Skeletal muscle satellite cell (primary cell): ENCODE measurements around the gene CLEC16A. TPM values are rescaled to one million over a fixed set of nuclear protein-coding genes. Genes with fewer than 3 reads are reported as not detected.

Experiments
- H3K27me3 ChIP-seq: 2 replicates; pipeline ENCODE4 v1.7.0; 2013; ENCODE audit warnings: low read length; ENCODE audit not compliant: control insufficient read depth, insufficient read depth
- H3K36me3 ChIP-seq: 2 replicates; pipeline ENCODE4 v1.7.0; 2013; ENCODE audit warnings: mild to moderate bottlenecking, control low read depth, low read length; ENCODE audit not compliant: insufficient read depth
- H3K4me1 ChIP-seq: 2 replicates; pipeline ENCODE4 v1.7.0; 2013; ENCODE audit warnings: low read length; ENCODE audit not compliant: control insufficient read depth, insufficient read depth
- H3K4me2 ChIP-seq: 2 replicates; pipeline ENCODE4 v1.7.0; 2013; ENCODE audit warnings: mild to moderate bottlenecking, low read length
- H3K4me3 ChIP-seq: 2 replicates; pipeline ENCODE4 v1.7.0; 2013; ENCODE audit warnings: low read length
- H3K9ac ChIP-seq: 2 replicates; pipeline ENCODE4 v1.7.0; 2013; ENCODE audit warnings: mild to moderate bottlenecking, low read depth, low read length, moderate library complexity
- H3K9me3 ChIP-seq: replicated peaks from 2 replicates; pipeline ENCODE4 v1.7.0; 2013; ENCODE audit warnings: mild to moderate bottlenecking, control low read depth, low read length
- total RNA-seq: library from RNA; depleted of rRNA; stranded (reverse); fragments of >200 nt; gene quantifications from 2 replicates; pipeline ENCODE4 v1.2.3, GENCODE V29; 2012; rRNA removed

Gene CLEC16A, protein sequence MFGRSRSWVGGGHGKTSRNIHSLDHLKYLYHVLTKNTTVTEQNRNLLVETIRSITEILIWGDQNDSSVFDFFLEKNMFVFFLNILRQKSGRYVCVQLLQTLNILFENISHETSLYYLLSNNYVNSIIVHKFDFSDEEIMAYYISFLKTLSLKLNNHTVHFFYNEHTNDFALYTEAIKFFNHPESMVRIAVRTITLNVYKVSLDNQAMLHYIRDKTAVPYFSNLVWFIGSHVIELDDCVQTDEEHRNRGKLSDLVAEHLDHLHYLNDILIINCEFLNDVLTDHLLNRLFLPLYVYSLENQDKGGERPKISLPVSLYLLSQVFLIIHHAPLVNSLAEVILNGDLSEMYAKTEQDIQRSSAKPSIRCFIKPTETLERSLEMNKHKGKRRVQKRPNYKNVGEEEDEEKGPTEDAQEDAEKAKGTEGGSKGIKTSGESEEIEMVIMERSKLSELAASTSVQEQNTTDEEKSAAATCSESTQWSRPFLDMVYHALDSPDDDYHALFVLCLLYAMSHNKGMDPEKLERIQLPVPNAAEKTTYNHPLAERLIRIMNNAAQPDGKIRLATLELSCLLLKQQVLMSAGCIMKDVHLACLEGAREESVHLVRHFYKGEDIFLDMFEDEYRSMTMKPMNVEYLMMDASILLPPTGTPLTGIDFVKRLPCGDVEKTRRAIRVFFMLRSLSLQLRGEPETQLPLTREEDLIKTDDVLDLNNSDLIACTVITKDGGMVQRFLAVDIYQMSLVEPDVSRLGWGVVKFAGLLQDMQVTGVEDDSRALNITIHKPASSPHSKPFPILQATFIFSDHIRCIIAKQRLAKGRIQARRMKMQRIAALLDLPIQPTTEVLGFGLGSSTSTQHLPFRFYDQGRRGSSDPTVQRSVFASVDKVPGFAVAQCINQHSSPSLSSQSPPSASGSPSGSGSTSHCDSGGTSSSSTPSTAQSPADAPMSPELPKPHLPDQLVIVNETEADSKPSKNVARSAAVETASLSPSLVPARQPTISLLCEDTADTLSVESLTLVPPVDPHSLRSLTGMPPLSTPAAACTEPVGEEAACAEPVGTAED
- total RNA-seq, result 12.7 TPM in 2 replicates

DNA sequence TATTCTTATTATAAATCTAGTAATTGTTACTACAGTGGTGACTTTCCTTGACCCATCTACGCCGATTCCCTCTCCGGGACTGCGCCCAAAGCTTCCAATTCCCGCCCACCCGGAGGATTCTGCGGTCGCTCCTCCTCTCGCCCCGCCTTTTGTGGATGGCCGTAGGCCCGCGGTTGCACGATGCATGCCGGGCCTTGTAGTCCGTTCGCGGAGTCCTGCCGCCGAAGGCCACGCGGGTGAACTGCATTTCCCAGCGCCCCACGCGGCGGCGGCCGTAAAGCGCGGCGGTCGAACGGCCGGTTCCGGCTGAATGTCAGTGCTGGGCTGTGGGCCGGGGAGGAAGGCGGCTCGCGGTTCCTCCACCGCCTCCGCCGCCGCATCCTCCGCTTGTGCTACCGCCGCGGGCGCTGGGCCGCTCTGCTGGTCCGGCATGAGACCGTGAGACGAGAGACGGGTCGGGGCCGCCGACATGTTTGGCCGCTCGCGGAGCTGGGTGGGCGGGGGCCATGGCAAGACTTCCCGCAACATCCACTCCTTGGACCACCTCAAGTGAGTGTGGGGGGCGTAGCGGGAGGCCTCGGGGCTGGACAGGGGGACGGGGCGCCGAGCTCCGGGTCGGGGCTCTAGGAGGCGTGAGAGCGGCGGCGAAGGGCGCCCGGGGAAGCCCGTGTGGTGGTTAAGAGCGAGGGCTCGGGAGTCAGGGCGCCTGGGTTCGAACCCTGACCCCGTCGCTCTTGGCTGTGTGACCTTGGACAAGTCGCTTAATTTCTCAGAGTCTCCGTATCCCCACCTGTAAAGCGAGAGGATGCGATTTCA, at the start of gene CLEC16A:
Gene CLEC16A, plus strand, starts transcription at position 316 of the 816 bp plus-strand sequence. Its CDS starts 154 bp downstream, at position 470.
- H3K4me1 ChIP-seq, result peaks cover 54% of the 10 kb centered on the region
- H3K9me3 ChIP-seq, result no peaks in the 10 kb centered on the region
- H3K4me2 ChIP-seq, result peak within 1 kb of the TSS; percentile 97

DNA sequence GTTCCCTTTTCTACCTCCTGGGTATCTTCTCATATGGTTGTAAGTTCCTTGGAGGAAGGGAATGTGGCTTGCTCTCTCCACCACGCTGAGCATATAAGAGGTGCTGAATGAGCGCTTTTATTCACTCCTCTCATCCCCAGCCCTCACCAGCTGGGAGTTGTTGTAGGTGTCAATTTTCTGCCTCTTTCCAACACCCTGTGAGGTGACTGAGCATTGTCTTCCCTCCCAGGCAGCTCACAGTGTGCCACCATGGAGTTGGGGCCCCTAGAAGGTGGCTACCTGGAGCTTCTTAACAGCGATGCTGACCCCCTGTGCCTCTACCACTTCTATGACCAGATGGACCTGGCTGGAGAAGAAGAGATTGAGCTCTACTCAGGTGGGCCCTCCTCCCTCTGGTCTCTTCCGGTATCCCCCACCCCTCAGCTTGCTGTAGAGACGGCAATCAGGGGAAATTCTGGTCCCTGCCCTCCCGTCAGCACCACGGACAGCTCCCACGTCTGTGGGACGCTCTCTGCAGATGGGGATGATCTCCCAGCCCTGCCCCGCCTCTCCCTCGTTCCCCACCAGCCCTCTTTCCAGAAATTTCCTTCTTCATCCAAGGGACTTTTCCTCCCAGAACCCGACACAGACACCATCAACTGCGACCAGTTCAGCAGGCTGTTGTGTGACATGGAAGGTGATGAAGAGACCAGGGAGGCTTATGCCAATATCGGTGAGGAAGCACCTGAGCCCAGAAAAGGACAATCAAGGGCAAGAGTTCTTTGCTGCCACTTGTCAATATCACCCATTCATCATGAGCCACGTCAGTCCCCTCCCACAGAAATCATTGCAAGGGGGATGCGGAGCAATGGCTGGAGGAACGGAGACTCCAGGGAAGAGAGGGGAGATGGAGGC, 49.1 kb upstream of the CLEC16A start:
- Histone ChIP-seq H3K36me3 (no peaks in the 10 kb centered on the region), H3K27me3 (peaks cover 27% of the 10 kb centered on the region), H3K9ac (no peak overlapping the region), H3K4me3 (no peak overlapping the region), H3K4me1 (no peaks in the 10 kb centered on the region), H3K4me2 (no peak overlapping the region), H3K9me3 (no peaks in the 10 kb centered on the region)

More for the DNA sequence above, at the start of gene CLEC16A:
- Histone ChIP-seq H3K36me3 (peaks cover 7% of the 10 kb centered on the region), H3K27me3 (no peaks in the 10 kb centered on the region), H3K9ac (peak within 1 kb of the TSS; percentile 90), H3K4me3 (peak within 1 kb of the TSS; percentile 93)

GRCh38 chr16:10896165-10896564, 48.2 kb upstream of the CLEC16A start:
- Histone ChIP-seq H3K4me1 (no peaks in the 10 kb centered on the region), H3K9me3 (no peaks in the 10 kb centered on the region), H3K4me3 (no peak overlapping the region), H3K36me3 (no peaks in the 10 kb centered on the region), H3K9ac (no peak overlapping the region), H3K4me2 (no peak overlapping the region), H3K27me3 (peaks cover 24% of the 10 kb centered on the region)

DNA sequence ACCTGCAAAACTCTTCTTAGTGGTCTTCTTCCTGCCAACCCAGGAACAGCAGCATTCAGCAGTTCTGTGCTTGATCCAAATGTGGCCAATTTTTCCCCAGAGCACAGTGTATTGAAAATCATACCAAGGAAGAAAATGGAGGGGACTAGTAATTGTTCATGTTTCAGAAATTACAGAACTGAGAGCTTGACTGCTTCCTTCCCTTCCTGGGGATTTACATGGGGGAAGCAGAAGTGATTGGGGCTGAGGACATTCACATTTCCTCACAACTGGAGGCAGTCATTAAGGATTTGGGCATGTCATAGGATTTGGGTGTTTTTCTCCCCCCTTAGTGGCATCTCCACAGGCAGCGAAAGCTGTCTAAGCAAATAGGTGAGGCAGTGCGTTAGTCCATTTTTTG, 47.6 kb upstream of the CLEC16A start:
- Histone ChIP-seq H3K9ac (no peak overlapping the region), H3K9me3 (no peaks in the 10 kb centered on the region), H3K4me1 (no peaks in the 10 kb centered on the region), H3K4me3 (no peak overlapping the region), H3K4me2 (no peak overlapping the region), H3K36me3 (no peaks in the 10 kb centered on the region), H3K27me3 (peaks cover 27% of the 10 kb centered on the region)

- Histone ChIP-seq H3K27me3 (peaks cover 31% of the 10 kb centered on the region), H3K4me1 (no peaks in the 10 kb centered on the region), H3K9me3 (no peaks in the 10 kb centered on the region), H3K4me2 (no peak overlapping the region), H3K4me3 (no peak overlapping the region), H3K9ac (no peak overlapping the region), H3K36me3 (no peaks in the 10 kb centered on the region)
Measured at GRCh38 chr16:10897134-10897533, 47.2 kb upstream of the CLEC16A start.

- H3K4me1 ChIP-seq, result no peaks in the 10 kb centered on the region
- H3K36me3 ChIP-seq, result no peaks in the 10 kb centered on the region
- H3K9me3 ChIP-seq, result peaks cover 2% of the 10 kb centered on the region
Measured at GRCh38 chr16:10902999-10903398, 41.4 kb upstream of the CLEC16A start.

GRCh38 chr16:10906482-10906881, 37.9 kb upstream of the CLEC16A start:
- Histone ChIP-seq H3K4me1 (no peaks in the 10 kb centered on the region), H3K9me3 (peaks cover 2% of the 10 kb centered on the region), H3K36me3 (no peaks in the 10 kb centered on the region), H3K27me3 (peaks cover 34% of the 10 kb centered on the region), H3K9ac (no peak overlapping the region), H3K4me3 (no peak overlapping the region), H3K4me2 (no peak overlapping the region)

More at GRCh38 chr16:10902999-10903398, 41.4 kb upstream of the CLEC16A start:
- peaks cover 19% of the 10 kb centered on the region for H3K27me3 ChIP-seq
- H3K9ac ChIP-seq, result no peak overlapping the region
- no peak overlapping the region for H3K4me3 ChIP-seq
- H3K4me2 ChIP-seq, result no peak overlapping the region

DNA sequence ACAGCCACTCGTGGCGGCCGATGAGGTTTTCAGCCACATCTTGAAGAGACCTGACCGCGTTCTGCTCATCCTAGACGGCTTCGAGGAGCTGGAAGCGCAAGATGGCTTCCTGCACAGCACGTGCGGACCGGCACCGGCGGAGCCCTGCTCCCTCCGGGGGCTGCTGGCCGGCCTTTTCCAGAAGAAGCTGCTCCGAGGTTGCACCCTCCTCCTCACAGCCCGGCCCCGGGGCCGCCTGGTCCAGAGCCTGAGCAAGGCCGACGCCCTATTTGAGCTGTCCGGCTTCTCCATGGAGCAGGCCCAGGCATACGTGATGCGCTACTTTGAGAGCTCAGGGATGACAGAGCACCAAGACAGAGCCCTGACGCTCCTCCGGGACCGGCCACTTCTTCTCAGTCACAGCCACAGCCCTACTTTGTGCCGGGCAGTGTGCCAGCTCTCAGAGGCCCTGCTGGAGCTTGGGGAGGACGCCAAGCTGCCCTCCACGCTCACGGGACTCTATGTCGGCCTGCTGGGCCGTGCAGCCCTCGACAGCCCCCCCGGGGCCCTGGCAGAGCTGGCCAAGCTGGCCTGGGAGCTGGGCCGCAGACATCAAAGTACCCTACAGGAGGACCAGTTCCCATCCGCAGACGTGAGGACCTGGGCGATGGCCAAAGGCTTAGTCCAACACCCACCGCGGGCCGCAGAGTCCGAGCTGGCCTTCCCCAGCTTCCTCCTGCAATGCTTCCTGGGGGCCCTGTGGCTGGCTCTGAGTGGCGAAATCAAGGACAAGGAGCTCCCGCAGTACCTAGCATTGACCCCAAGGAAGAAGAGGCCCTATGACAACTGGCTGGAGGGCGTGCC, 37.2 kb upstream of the CLEC16A start:
- H3K4me2 ChIP-seq, result no peak overlapping the region
- H3K9ac ChIP-seq, result no peak overlapping the region
- H3K36me3 ChIP-seq, result no peaks in the 10 kb centered on the region
- peaks cover 28% of the 10 kb centered on the region for H3K27me3 ChIP-seq
- no peak overlapping the region for H3K4me3 ChIP-seq
- H3K9me3 ChIP-seq, result peaks cover 2% of the 10 kb centered on the region
- no peaks in the 10 kb centered on the region for H3K4me1 ChIP-seq

DNA sequence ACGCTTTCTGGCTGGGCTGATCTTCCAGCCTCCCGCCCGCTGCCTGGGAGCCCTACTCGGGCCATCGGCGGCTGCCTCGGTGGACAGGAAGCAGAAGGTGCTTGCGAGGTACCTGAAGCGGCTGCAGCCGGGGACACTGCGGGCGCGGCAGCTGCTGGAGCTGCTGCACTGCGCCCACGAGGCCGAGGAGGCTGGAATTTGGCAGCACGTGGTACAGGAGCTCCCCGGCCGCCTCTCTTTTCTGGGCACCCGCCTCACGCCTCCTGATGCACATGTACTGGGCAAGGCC, 36.7 kb upstream of the CLEC16A start:
- Histone ChIP-seq H3K9me3 (peaks cover 2% of the 10 kb centered on the region), H3K4me1 (no peaks in the 10 kb centered on the region), H3K4me3 (no peak overlapping the region), H3K4me2 (no peak overlapping the region), H3K9ac (no peak overlapping the region), H3K27me3 (peaks cover 30% of the 10 kb centered on the region), H3K36me3 (no peaks in the 10 kb centered on the region)

DNA sequence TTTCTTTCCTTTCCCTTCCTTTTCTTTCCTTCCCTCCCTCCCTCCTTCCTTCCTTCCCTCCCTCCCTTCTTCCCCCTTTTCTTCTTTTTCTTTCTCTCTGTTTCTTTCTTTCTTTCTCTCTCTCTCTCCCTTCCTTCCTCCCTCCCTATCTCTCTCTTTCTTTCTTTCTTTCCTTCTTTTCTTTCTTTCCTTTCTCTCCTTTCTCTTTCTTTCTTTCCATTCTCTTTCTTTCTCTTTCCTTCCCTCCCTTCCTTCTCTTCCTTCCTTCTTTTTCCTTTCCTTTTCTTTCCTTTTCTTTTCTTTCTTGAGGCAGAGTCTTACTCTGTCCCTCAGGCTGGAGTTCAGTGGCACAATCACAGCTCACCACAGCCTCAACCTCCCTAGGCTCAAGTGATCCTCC, 33.1 kb upstream of the CLEC16A start:
- Histone ChIP-seq H3K4me2 (no peak overlapping the region), H3K4me1 (no peaks in the 10 kb centered on the region), H3K27me3 (peaks cover 36% of the 10 kb centered on the region), H3K4me3 (no peak overlapping the region), H3K9me3 (no peaks in the 10 kb centered on the region), H3K36me3 (no peaks in the 10 kb centered on the region), H3K9ac (no peak overlapping the region)
